Measurements from ENCODE around the gene TDRD3.

The TDRD3 gene

DNA sequence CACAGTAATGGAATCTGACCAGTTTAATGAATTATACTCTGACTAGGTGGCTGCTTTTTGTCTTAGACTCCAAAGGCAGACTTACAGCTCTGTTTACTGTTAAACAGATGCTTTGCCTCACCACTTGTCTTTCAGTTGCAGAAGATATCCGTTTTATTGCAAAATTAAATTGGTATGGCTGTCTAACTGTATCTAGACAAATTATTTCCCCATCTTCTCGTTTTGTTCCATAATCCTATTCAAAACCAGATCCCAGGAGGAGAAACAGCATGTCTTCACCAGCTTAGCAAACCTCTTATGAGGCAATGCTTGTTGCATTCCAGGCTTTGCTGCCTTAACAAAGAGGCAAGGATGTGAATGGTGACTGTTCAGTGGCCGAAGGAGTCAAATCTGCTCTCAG, 215.6 kb downstream of the TDRD3 start:
- no peak for TF ChIP-seq PAX5 (IDR thresholded peaks at IDR 0.05; ENCODE audit: insufficient read depth, low read length, severe bottlenecking)
- TF ChIP-seq POU2F2 (IDR thresholded peaks at IDR 0.05; ENCODE audit: low read depth, low read length) = no peak
- TF ChIP-seq TAF1 (IDR thresholded peaks at IDR 0.05; ENCODE audit: low read depth, low read length) = no peak
- TF ChIP-seq SPI1 (IDR thresholded peaks at IDR 0.05; ENCODE audit: low read depth, low read length) = no peak
- TF ChIP-seq POLR2AphosphoS5 (IDR thresholded peaks at IDR 0.05; ENCODE audit: low read depth, low read length) = no peak
- TF ChIP-seq POLR2A (IDR thresholded peaks at IDR 0.05; ENCODE audit: low read depth, low read length) = no peak
- FAIRE-seq (no peak), DNase-seq (ENCODE audit: insufficient read length, low spot score) (no peak)

DNA sequence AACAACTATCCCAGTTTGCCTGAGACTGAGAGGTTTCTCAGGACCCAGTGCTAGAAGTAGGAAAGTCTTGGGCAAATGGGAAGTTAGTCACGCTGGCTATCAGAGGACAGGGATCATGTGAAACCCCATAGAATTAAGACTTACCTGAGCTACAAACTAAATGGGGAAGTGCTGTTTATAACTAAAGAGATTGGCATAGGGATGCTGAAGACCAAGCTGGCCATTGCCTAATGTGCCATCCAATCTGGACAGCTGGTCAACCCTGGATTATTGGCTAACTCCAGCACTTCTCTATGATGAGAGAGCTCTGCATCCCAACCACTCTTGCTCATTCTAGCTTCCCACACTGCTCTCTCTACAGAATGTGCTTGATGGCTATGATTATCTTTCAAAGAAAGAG, 216.1 kb downstream of the TDRD3 start:
- no peak for FAIRE-seq
- no peak for DNase-seq (ENCODE audit: insufficient read length, low spot score)
- TF ChIP-seq POLR2AphosphoS5 (IDR thresholded peaks at IDR 0.05; ENCODE audit: low read depth, low read length) = no peak
- TF ChIP-seq POLR2A (IDR thresholded peaks at IDR 0.05; ENCODE audit: low read depth, low read length) = no peak
- TF ChIP-seq TAF1 (IDR thresholded peaks at IDR 0.05; ENCODE audit: low read depth, low read length) = no peak
- TF ChIP-seq SPI1 (IDR thresholded peaks at IDR 0.05; ENCODE audit: low read depth, low read length) = no peak
- TF ChIP-seq POU2F2 (IDR thresholded peaks at IDR 0.05; ENCODE audit: low read depth, low read length) = no peak
- no peak for TF ChIP-seq PAX5 (IDR thresholded peaks at IDR 0.05; ENCODE audit: insufficient read depth, low read length, severe bottlenecking)

DNA sequence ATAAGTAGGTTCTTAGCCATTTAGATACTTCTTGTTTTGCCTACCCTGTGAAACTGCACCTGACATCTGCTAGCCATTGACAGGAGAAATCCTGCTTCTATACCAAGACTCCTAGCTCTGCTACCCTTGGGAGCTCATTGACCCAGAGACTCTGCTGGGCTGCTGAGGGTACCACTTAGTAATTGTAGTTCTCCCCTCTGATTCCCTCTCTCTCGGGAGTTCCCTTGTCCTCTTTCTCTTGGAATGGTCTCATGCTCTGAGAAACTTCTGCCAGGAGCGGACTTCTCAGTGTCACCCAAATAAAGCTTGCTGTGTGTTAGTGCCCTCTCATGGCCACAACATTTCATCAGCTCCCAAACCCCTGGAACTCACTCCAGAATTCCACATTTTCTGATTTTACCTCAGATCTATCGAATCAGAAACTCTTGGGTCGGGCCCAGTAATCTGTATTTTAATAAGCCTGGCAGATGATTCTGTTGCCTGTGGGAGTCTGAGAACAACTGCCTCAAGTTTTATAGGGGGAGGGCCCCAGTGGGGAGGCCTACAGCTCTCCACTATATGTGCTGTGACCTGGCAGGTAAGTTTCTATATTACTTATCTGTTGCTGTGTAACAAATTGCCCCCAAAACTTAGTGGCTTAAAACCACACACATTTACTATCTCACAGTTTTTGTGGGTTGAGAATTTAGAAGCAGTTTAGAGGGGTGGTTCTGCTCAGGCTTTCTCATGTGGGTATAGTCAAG, 221.1 kb downstream of the TDRD3 start:
- DNase-seq (ENCODE audit: insufficient read length, low spot score) (no peak), FAIRE-seq (no peak)
- TF ChIP-seq TAF1 (IDR thresholded peaks at IDR 0.05; ENCODE audit: low read depth, low read length) = no peak
- TF ChIP-seq POU2F2 (IDR thresholded peaks at IDR 0.05; ENCODE audit: low read depth, low read length) = no peak
- TF ChIP-seq PAX5 (IDR thresholded peaks at IDR 0.05; ENCODE audit: insufficient read depth, low read length, severe bottlenecking) = no peak
- TF ChIP-seq POLR2A (IDR thresholded peaks at IDR 0.05; ENCODE audit: low read depth, low read length) = no peak
- TF ChIP-seq POLR2AphosphoS5 (IDR thresholded peaks at IDR 0.05; ENCODE audit: low read depth, low read length) = no peak
- TF ChIP-seq SPI1 (IDR thresholded peaks at IDR 0.05; ENCODE audit: low read depth, low read length) = no peak

DNA sequence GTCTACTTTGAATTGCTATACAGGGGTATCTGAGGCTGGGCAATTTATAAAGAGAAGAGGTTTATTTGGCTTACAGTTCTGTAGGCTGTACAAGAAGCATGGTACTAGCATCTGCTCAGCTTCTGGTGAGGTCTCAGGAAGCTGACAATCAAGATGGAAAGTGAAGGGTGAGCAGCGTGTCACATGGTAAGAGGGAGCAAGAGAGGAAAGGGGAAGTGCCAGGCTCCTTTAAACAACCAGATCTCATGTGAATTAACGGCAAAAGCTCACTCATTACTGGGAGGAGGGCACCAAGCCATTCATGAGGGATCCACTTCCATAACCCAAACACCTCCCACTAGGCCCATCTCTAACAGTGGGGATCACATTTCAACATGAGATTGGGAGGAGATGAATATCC, 222.4 kb downstream of the TDRD3 start:
- TF ChIP-seq TAF1 (IDR thresholded peaks at IDR 0.05; ENCODE audit: low read depth, low read length) (no peak), POU2F2 (IDR thresholded peaks at IDR 0.05; ENCODE audit: low read depth, low read length) (no peak), PAX5 (IDR thresholded peaks at IDR 0.05; ENCODE audit: insufficient read depth, low read length, severe bottlenecking) (no peak), POLR2AphosphoS5 (IDR thresholded peaks at IDR 0.05; ENCODE audit: low read depth, low read length) (no peak), SPI1 (IDR thresholded peaks at IDR 0.05; ENCODE audit: low read depth, low read length) (no peak), POLR2A (IDR thresholded peaks at IDR 0.05; ENCODE audit: low read depth, low read length) (no peak)
- no peak for FAIRE-seq
- no peak for DNase-seq (ENCODE audit: insufficient read length, low spot score)

DNA sequence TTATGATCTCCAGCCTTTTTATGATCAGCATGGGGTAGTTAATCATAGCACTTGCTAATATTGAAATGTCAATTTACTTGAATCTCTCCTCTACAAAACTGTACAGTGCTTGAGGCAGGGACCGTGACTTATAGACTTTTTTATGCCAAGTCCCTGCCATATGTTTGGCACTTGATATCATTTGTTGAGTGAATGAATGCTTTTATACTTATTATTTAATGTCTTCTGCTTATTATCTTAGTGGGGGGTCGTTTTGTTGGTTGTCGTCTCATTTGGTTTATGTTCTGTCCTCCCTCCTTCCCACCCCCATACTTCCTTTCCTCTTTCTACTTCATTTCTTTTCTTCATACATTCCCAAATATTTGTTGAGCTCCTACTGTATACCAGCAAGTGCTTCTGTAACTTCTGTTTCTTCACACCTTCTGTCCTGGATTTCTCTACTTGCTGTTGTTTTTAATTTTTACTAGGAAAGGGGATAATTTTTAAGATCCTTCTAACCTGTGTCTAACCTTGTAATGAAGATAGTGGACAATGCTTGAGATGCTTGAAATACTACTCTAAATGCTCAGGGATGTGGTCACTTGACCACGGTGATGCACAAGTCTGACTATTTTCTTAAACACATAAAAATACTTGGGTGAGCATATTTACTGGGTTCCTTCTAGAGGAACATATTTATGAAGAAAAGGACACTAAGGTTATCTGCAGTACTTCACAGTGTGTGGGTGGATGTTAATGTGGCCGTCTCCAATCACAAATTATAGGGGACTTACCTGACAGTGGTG, 223.8 kb downstream of the TDRD3 start:
- no peak for TF ChIP-seq POLR2A (IDR thresholded peaks at IDR 0.05; ENCODE audit: low read depth, low read length)
- TF ChIP-seq PAX5 (IDR thresholded peaks at IDR 0.05; ENCODE audit: insufficient read depth, low read length, severe bottlenecking) = no peak
- TF ChIP-seq TAF1 (IDR thresholded peaks at IDR 0.05; ENCODE audit: low read depth, low read length) = no peak
- no peak for TF ChIP-seq POU2F2 (IDR thresholded peaks at IDR 0.05; ENCODE audit: low read depth, low read length)
- no peak for TF ChIP-seq SPI1 (IDR thresholded peaks at IDR 0.05; ENCODE audit: low read depth, low read length)
- no peak for TF ChIP-seq POLR2AphosphoS5 (IDR thresholded peaks at IDR 0.05; ENCODE audit: low read depth, low read length)
- DNase-seq (ENCODE audit: insufficient read length, low spot score) (no peak), FAIRE-seq (no peak)

DNA sequence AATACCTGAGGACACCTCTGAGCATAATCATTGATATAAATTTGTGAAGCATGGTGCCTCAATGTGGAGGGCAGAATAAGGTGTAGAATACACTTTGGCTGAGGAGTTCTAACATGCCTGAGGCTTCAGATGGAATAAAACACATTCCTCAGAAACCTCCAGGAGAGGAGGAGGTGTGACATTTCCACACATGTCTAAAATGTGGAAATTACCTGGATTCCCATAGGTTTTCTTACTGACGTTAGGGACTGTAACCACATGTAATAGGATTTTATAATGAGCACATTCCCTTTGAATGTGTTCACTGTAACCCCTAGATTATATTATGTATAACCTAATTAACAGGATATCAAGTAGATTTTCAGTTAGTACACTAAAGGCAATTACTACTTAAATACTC, 226.1 kb downstream of the TDRD3 start:
- DNase-seq (ENCODE audit: insufficient read length, low spot score) = no peak
- no peak for FAIRE-seq
- TF ChIP-seq TAF1 (IDR thresholded peaks at IDR 0.05; ENCODE audit: low read depth, low read length) (no peak), SPI1 (IDR thresholded peaks at IDR 0.05; ENCODE audit: low read depth, low read length) (no peak), POLR2AphosphoS5 (IDR thresholded peaks at IDR 0.05; ENCODE audit: low read depth, low read length) (no peak), PAX5 (IDR thresholded peaks at IDR 0.05; ENCODE audit: insufficient read depth, low read length, severe bottlenecking) (no peak)
